Smooth muscle cell of the umbilical artery (primary cell): Measurements from ENCODE around the gene LRRC23. TPM values are rescaled to one million over a fixed set of nuclear protein-coding genes. Genes with fewer than 3 reads are reported as not detected.

Source experiments
- total RNA-seq: library from RNA; depleted of rRNA; stranded (reverse); fragments of >200 nt; gene quantifications from 2 replicates; pipeline ENCODE4 v1.2.3, GENCODE V29; 2014

The LRRC23 gene
- 8.8 and 14.6 TPM in 2 replicates for total RNA-seq

DNA sequence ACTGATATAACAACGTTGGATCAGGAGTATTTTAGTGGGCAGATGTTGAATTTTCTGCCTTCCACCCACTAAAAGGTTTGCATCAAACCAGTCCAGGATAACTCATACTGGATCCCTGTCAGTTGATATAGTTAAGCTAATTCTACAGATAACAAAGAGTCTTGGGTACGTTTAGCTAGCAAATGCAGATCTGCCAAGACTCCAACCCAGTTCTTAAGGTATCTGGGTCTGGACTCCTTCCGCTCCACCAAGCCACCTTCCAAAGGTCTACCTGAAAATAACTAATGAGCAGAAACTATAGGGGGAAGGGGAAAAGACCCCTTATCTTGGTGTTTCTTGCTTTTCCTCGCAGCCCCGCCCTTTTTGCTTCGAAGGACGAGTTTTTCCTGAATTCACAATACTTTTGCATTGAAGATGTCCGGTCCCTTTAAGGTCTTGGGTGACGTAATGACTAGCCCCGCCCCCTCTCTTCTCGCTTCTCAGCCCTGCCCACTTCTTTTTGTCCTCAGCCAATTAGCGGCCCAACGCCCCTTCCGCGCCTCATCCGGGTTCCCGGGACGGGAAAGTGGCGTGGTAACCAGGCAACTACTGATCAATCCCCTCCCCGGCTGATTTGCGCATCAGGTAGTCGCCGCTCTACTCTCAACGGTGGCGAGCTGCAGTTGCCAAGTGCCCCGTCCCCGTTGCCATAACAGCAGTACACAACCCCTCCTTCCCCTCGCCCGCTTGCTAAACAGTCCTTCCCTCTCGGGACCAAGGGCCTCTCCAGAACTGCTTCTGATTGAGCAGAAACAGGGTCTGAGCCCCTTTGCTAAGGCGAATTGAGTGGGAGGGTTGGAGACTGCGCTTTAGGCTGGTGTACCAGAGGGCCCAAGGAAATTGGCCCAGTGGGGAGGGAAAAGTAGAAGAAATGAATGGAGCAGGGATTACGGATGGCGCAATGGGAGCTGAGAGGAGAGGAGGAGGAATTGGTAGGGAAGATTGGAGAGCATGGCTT, at the start of gene LRRC23:
Gene LRRC23 (plus strand): TSS at position 543 of the 997 bp plus-strand sequence. CDS start 812 bp downstream, outside the sequence.

GRCh38 chr12:6867413-6868210, 37.0 kb upstream of the LRRC23 start, which contains the start of gene TPI1:
Gene TPI1, plus strand, starts transcription at chr12:6867531. Its CDS starts 36 bp downstream, at chr12:6867567.

GRCh38 chr12:6873094-6874014, 31.3 kb upstream of the LRRC23 start, which contains the start of gene SPSB2:
Gene SPSB2, minus strand, starts transcription at chr12:6873303. Its CDS starts 402 bp downstream, at chr12:6872901.

GRCh38 chr12:6914246-6914946, 9.8 kb downstream of the LRRC23 start, which contains the start of gene ENO2:
Gene ENO2, plus strand, starts transcription at chr12:6914580. Its CDS starts 1,253 bp downstream, at chr12:6915833.

GRCh38 chr12:6927379-6928021, 22.9 kb downstream of the LRRC23 start, which contains the start of gene ATN1:
Gene ATN1, plus strand, starts transcription at chr12:6927959. Its CDS starts 6,043 bp downstream, at chr12:6934002.

DNA sequence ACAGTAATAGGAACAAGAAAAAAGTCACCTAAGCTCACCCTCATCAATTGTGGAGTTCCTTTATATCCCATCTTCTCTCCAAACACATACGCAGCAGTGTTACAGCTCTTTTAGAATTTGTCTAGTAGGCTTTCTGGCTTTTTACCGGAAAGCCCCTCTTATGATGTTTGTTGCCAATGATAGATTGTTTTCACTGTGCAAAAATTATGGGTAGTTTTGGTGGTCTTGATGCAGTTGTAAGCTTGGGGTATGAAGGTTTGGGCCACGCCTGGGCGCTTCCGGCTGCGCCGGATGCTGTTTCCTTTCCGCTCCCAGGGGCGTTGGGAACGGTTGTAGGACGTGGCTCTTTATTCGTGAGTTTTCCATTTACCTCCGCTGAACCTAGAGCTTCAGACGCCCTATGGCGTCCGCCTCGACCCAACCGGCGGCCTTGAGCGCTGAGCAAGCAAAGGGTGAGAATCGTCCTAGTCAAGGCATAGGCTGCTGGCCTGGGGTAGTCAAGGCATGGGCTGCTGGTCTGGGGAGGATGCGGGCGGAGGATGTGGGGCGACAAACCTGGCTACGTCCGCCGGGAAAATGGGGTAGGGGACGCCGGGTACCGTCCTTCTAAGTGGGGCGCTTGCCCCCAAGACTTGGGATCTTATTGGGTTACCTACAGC, 39.2 kb downstream of the LRRC23 start, which contains the start of the genes C12orf57 and RNU7-1:
Gene C12orf57 (plus strand): TSS at position 301 of the 659 bp plus-strand sequence. CDS start 100 bp downstream, at position 401.
Gene RNU7-1 (plus strand): TSS at position 95 of the 659 bp plus-strand sequence.

DNA sequence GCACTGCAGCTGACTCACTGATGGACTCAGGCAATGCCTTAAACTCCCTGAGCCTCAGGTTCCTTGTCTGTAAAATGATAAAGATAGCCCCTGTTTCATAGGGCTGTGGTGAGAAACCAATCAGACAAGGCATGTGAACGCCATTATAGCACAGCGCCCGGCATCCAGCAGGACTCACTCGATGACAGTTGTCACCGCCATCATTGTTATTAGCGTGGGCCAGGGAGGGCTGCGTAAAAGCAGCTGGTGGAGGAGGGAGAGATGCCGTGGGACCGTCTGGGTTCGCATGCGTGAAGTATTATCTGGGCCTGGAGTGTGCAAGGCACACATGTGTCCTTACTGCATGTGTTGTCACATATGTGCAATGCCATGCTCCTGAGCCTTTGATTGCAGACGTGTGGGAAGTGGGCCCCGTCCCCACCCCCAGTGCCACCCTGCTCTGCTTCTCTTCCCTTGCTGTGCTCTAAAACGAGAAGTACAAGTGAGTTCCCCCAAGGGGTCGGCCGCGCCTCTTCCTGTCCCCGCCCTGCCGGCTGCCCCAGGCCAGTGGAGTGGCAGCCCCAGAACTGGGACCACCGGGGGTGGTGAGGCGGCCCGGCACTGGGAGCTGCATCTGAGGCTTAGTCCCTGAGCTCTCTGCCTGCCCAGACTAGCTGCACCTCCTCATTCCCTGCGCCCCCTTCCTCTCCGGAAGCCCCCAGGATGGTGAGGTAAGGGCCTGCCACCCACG, 46.4 kb downstream of the LRRC23 start, which contains the start of gene PTPN6:
Gene PTPN6 (plus strand): TSS at position 546 of the 730 bp plus-strand sequence. CDS start 157 bp downstream, at position 703.

Other genes with a start within 250 kb of the LRRC23 start
- 26.4 and 36.8 TPM in 2 replicates for gene ING4, start 241.7 kb upstream of the LRRC23 start, total RNA-seq
- 11.0 and 20.2 TPM in 2 replicates for gene ZNF384, start 215.4 kb upstream of the LRRC23 start, total RNA-seq
- 0.23 and 0.30 TPM in 2 replicates for gene PIANP, start 204.0 kb upstream of the LRRC23 start, total RNA-seq
- 78.9 and 83.4 TPM in 2 replicates for gene COPS7A, start 180.8 kb upstream of the LRRC23 start, total RNA-seq
- gene MLF2, start 151.7 kb upstream of the LRRC23 start, total RNA-seq: 184 and 213 TPM in 2 replicates
- gene PTMS, start 138.5 kb upstream of the LRRC23 start, total RNA-seq: 37.4 and 109 TPM in 2 replicates
- gene LAG3, start 132.3 kb upstream of the LRRC23 start, total RNA-seq: 0.05 TPM in 1 of 2 replicates, not detected in the other
- 1.0 and 1.5 TPM in 2 replicates for gene CD4, start 115.3 kb upstream of the LRRC23 start, total RNA-seq
- gene GPR162, start 83.0 kb upstream of the LRRC23 start, total RNA-seq: 2.1 and 2.6 TPM in 2 replicates
- 216 and 275 TPM in 2 replicates for gene P3H3, start 76.4 kb upstream of the LRRC23 start, total RNA-seq
- 3.6 and 4.7 TPM in 2 replicates for gene GNB3, start 63.9 kb upstream of the LRRC23 start, total RNA-seq
- gene CDCA3, start 53.5 kb upstream of the LRRC23 start, total RNA-seq: 2.1 and 8.1 TPM in 2 replicates
- 87.9 and 120 TPM in 2 replicates for gene USP5, start 52.7 kb upstream of the LRRC23 start, total RNA-seq
- gene TPI1, start 37.3 kb upstream of the LRRC23 start, total RNA-seq: 1,296 and 1,307 TPM in 2 replicates
- gene SPSB2, start 31.5 kb upstream of the LRRC23 start, total RNA-seq: 2.6 and 5.0 TPM in 2 replicates
- 78.1 and 80.9 TPM in 2 replicates for gene ENO2, start 9.8 kb downstream of the LRRC23 start, total RNA-seq
- gene ATN1, start 23.1 kb downstream of the LRRC23 start, total RNA-seq: 20.2 and 26.3 TPM in 2 replicates
- gene RNU7-1, start 39.0 kb downstream of the LRRC23 start, total RNA-seq: not detected in 2 replicates
- gene C12orf57, start 39.2 kb downstream of the LRRC23 start, total RNA-seq: 47.2 and 210 TPM in 2 replicates
- gene PTPN6, start 46.5 kb downstream of the LRRC23 start, total RNA-seq: not detected in 2 replicates
- gene PHB2, start 65.8 kb downstream of the LRRC23 start, total RNA-seq: 105 and 148 TPM in 2 replicates
- 45.7 and 48.1 TPM in 2 replicates for gene EMG1, start 66.1 kb downstream of the LRRC23 start, total RNA-seq
- gene LPCAT3, start 113.7 kb downstream of the LRRC23 start, total RNA-seq: 6.5 and 6.7 TPM in 2 replicates
- gene C1S, start 155.9 kb downstream of the LRRC23 start, total RNA-seq: 67.2 and 431 TPM in 2 replicates
- gene C1R, start 187.6 kb downstream of the LRRC23 start, total RNA-seq: 22.7 and 129 TPM in 2 replicates
- gene C1RL, start 204.4 kb downstream of the LRRC23 start, total RNA-seq: 17.3 and 21.4 TPM in 2 replicates
- gene RBP5, start 224.1 kb downstream of the LRRC23 start, total RNA-seq: not detected in 2 replicates
- 25.2 and 33.8 TPM in 2 replicates for gene CLSTN3, start 225.5 kb downstream of the LRRC23 start, total RNA-seq